Mesothelial cell of epicardium (in vitro differentiated cells): ENCODE measurements around the gene NAP1L1. TPM values are rescaled to one million over a fixed set of nuclear protein-coding genes. Genes with fewer than 3 reads are reported as not detected.

Source experiments
- DNase-seq, 2 experiments: peaks; one replicate each; pipeline ENCODE4 v3.0.0; 2021; ENCODE audit warnings: low spot score in 2 of 2; ENCODE audit not compliant: unreplicated experiment in 2 of 2
- H3K27ac Mint-ChIP-seq: 2 replicates; pipeline ENCODE4 v1.8.0; 2021; ENCODE audit warnings: mixed read lengths
- H3K27me3 Mint-ChIP-seq: 2 replicates; pipeline ENCODE4 v1.8.0; 2021; ENCODE audit warnings: low read depth, mixed read lengths
- H3K36me3 Mint-ChIP-seq: 2 replicates; pipeline ENCODE4 v1.8.0; 2021; ENCODE audit warnings: mixed read lengths
- H3K4me1 Mint-ChIP-seq: 2 replicates; pipeline ENCODE4 v1.8.0; 2021; ENCODE audit warnings: mixed read lengths
- H3K4me3 Mint-ChIP-seq: 2 replicates; pipeline ENCODE4 v1.8.0; 2021; ENCODE audit warnings: mild to moderate bottlenecking, moderate library complexity, mixed read lengths
- H3K9me3 Mint-ChIP-seq: 2 replicates; pipeline ENCODE4 v1.8.0; 2021; ENCODE audit warnings: mixed read lengths
- CTCF ChIP-seq: fragments of 200-600 bp; sonication (generic); IDR thresholded peaks from one replicate; pipeline ENCODE4 v1.5.0; 2021; ENCODE audit warnings: antibody characterized with exemption; ENCODE audit not compliant: unreplicated experiment
- total RNA-seq: library from RNA; stranded (reverse); gene quantifications from 3 replicates; pipeline ENCODE4 v1.2.1, GENCODE V29; 2021

The NAP1L1 gene
- total RNA-seq, 1 donor from 2014 or later, result 887 TPM

GRCh38 chr12:76074701-76075336 lies 9.7 kb downstream of the NAP1L1 start:
- Mint-ChIP-seq H3K4me1 (peaks cover 17% of the 10 kb centered on the region), H3K27ac (no peak overlapping the region), H3K4me3 (no peak overlapping the region), H3K9me3 (peaks cover 17% of the 10 kb centered on the region), H3K27me3 (no peaks in the 10 kb centered on the region), H3K36me3 (peaks cover 43% of the 10 kb centered on the region)
- no peak for TF ChIP-seq CTCF
- no peak for DNase-seq

- peaks cover 37% of the 10 kb centered on the region for H3K36me3 Mint-ChIP-seq
- no peaks in the 10 kb centered on the region for H3K27me3 Mint-ChIP-seq
- peaks cover 8% of the 10 kb centered on the region for H3K9me3 Mint-ChIP-seq
- no peak for TF ChIP-seq CTCF
- no peak for DNase-seq
- peaks cover 17% of the 10 kb centered on the region for H3K4me1 Mint-ChIP-seq
- no peak overlapping the region for H3K27ac Mint-ChIP-seq
- H3K4me3 Mint-ChIP-seq, result no peak overlapping the region
These were observed 10.9 kb downstream of the NAP1L1 start for GRCh38 chr12:76073561-76073960.

GRCh38 chr12:76072568-76072967 lies 11.9 kb downstream of the NAP1L1 start:
- no peak overlapping the region for H3K27ac Mint-ChIP-seq
- H3K36me3 Mint-ChIP-seq, result peaks cover 36% of the 10 kb centered on the region
- H3K9me3 Mint-ChIP-seq, result peaks cover 4% of the 10 kb centered on the region
- no peak for DNase-seq
- TF ChIP-seq CTCF, result no peak
- H3K4me3 Mint-ChIP-seq, result no peak overlapping the region
- H3K27me3 Mint-ChIP-seq, result no peaks in the 10 kb centered on the region
- H3K4me1 Mint-ChIP-seq, result peaks cover 17% of the 10 kb centered on the region

- no peak for DNase-seq
- Mint-ChIP-seq H3K4me3 (no peak overlapping the region), H3K27ac (peak overlapping the region; percentile 14), H3K4me1 (peaks cover 7% of the 10 kb centered on the region), H3K9me3 (peaks cover 20% of the 10 kb centered on the region), H3K36me3 (peaks cover 60% of the 10 kb centered on the region), H3K27me3 (no peaks in the 10 kb centered on the region)
- TF ChIP-seq CTCF, result no peak
These were observed 15.1 kb downstream of the NAP1L1 start for GRCh38 chr12:76069339-76069738.

GRCh38 chr12:76065917-76066316 lies 18.6 kb downstream of the NAP1L1 start:
- TF ChIP-seq CTCF, result no peak
- Mint-ChIP-seq H3K27ac (no peak overlapping the region), H3K9me3 (peaks cover 20% of the 10 kb centered on the region), H3K4me3 (no peak overlapping the region), H3K36me3 (peaks cover 59% of the 10 kb centered on the region), H3K27me3 (no peaks in the 10 kb centered on the region), H3K4me1 (no peaks in the 10 kb centered on the region)
- no peak for DNase-seq

GRCh38 chr12:76064904-76065303 lies 19.6 kb downstream of the NAP1L1 start:
- no peak for DNase-seq
- no peak for TF ChIP-seq CTCF
- Mint-ChIP-seq H3K27me3 (no peaks in the 10 kb centered on the region), H3K27ac (no peak overlapping the region), H3K4me1 (no peaks in the 10 kb centered on the region), H3K36me3 (peaks cover 62% of the 10 kb centered on the region), H3K4me3 (no peak overlapping the region), H3K9me3 (peaks cover 20% of the 10 kb centered on the region)
